Nephron progenitor cell (in vitro differentiated cells): Measurements from ENCODE around the gene CEP112.

Source experiments
- DNase-seq: peaks from one replicate; pipeline ENCODE4 v3.0.0; 2021
- H3K27ac Mint-ChIP-seq: 2 replicates; pipeline ENCODE4 v1.8.0; 2021; ENCODE audit warnings: mild to moderate bottlenecking, moderate library complexity, mixed read lengths
- H3K27me3 Mint-ChIP-seq: 2 replicates; pipeline ENCODE4 v1.8.0; 2021; ENCODE audit warnings: mild to moderate bottlenecking, low read depth, mixed read lengths; ENCODE audit not compliant: poor library complexity
- H3K36me3 Mint-ChIP-seq: 2 replicates; pipeline ENCODE4 v1.8.0; 2021; ENCODE audit warnings: low read depth, mixed read lengths
- H3K4me1 Mint-ChIP-seq: 2 replicates; pipeline ENCODE4 v1.8.0; 2021; ENCODE audit warnings: mixed read lengths
- H3K4me3 Mint-ChIP-seq: 2 replicates; pipeline ENCODE4 v1.8.0; 2021; ENCODE audit warnings: mild to moderate bottlenecking, moderate library complexity, mixed read lengths
- H3K9me3 Mint-ChIP-seq: 2 replicates; pipeline ENCODE4 v1.8.0; 2021; ENCODE audit warnings: mild to moderate bottlenecking, moderate library complexity, mixed read lengths
- CTCF ChIP-seq: fragments of 200-600 bp; sonication (generic); IDR thresholded peaks from 2 replicates; pipeline ENCODE4 v1.5.0; 2021; ENCODE audit warnings: antibody characterized with exemption

The CEP112 gene

GRCh38 chr17:66191593-66192377 lies at the start of gene CEP112:
Gene CEP112 (minus strand): TSS chr17:66192133.
- H3K9me3 Mint-ChIP-seq = no peaks in the 10 kb centered on the region
- no peaks in the 10 kb centered on the region for H3K36me3 Mint-ChIP-seq
- TF ChIP-seq CTCF = no peak
- peaks cover 21% of the 10 kb centered on the region for H3K4me1 Mint-ChIP-seq
- H3K27me3 Mint-ChIP-seq = no peaks in the 10 kb centered on the region
- peak within 1 kb of the TSS; percentile 70 for H3K27ac Mint-ChIP-seq
- peak within 1 kb of the TSS; percentile 90 for H3K4me3 Mint-ChIP-seq
- DNase-seq = peak; percentile 99

GRCh38 chr17:66240630-66241029 lies 48.7 kb upstream of the CEP112 start:
- TF ChIP-seq CTCF = no peak
- Mint-ChIP-seq H3K4me1 (peaks cover 5% of the 10 kb centered on the region), H3K4me3 (no peak overlapping the region), H3K36me3 (no peaks in the 10 kb centered on the region), H3K27me3 (no peaks in the 10 kb centered on the region), H3K9me3 (no peaks in the 10 kb centered on the region), H3K27ac (no peak overlapping the region)
- no peak for DNase-seq

GRCh38 chr17:66240013-66240412 lies 48.1 kb upstream of the CEP112 start:
- Mint-ChIP-seq H3K36me3 (no peaks in the 10 kb centered on the region), H3K4me1 (peaks cover 5% of the 10 kb centered on the region), H3K27ac (no peak overlapping the region), H3K4me3 (no peak overlapping the region), H3K9me3 (no peaks in the 10 kb centered on the region), H3K27me3 (no peaks in the 10 kb centered on the region)
- no peak for DNase-seq
- no peak for TF ChIP-seq CTCF

- Mint-ChIP-seq H3K27me3 (peaks cover 3% of the 10 kb centered on the region), H3K4me1 (no peaks in the 10 kb centered on the region), H3K27ac (no peak overlapping the region), H3K4me3 (no peak overlapping the region), H3K9me3 (no peaks in the 10 kb centered on the region), H3K36me3 (no peaks in the 10 kb centered on the region)
- no peak for TF ChIP-seq CTCF
- no peak for DNase-seq
These were observed 43.6 kb upstream of the CEP112 start for GRCh38 chr17:66235377-66235994.

GRCh38 chr17:66234611-66235010 lies 42.7 kb upstream of the CEP112 start:
- Mint-ChIP-seq H3K27me3 (peaks cover 8% of the 10 kb centered on the region), H3K36me3 (no peaks in the 10 kb centered on the region), H3K4me1 (no peaks in the 10 kb centered on the region), H3K9me3 (no peaks in the 10 kb centered on the region), H3K4me3 (no peak overlapping the region), H3K27ac (no peak overlapping the region)
- TF ChIP-seq CTCF = no peak
- no peak for DNase-seq
